Breast epithelium (tissue), 4 donors: ENCODE data around the gene PURB. TPM values are rescaled to one million over a fixed set of nuclear protein-coding genes. Genes with fewer than 3 reads are reported as not detected.

Experiments
- DNase-seq, 2 donors: peaks; one replicate each; pipeline ENCODE4 v3.0.0-alpha.2; 2019; ENCODE audit warnings: low spot score in 2 of 2
- H3K27ac ChIP-seq, 2 donors: fragments of 200-600 bp; sonication (generic) in 1 of 2; one replicate each; pipeline ENCODE4 v1.5.1; 2016 to 2019; ENCODE audit warnings: mild to moderate bottlenecking in 1 of 2
- H3K27me3 ChIP-seq, 2 donors: fragments of 200-600 bp; sonication (generic) in 1 of 2; one replicate each; pipeline versions ENCODE4 v1.5.1 to v1.6.0; 2017 to 2019; ENCODE audit warnings: control low read depth in 1 of 2, mild to moderate bottlenecking in 1 of 2
- H3K36me3 ChIP-seq: fragments of 200-600 bp; one replicate; pipeline ENCODE4 v1.5.1; 2019
- H3K4me1 ChIP-seq, 2 donors: fragments of 200-600 bp; sonication (generic); one replicate each; pipeline ENCODE4 v1.5.1; 2016 to 2019; ENCODE audit warnings: control low read depth in 1 of 2
- H3K4me3 ChIP-seq, 3 donors: fragments of 200-600 bp; sonication (generic); 1 replicate in 2 of 3; 2 replicates in 1 of 3; pipeline ENCODE4 v1.5.1; 2016 to 2019; ENCODE audit warnings: mild to moderate bottlenecking in 3 of 3, moderate library complexity in 2 of 3
- H3K9me3 ChIP-seq, 2 donors: fragments of 200-600 bp; sonication (generic) in 1 of 2; one replicate each; pipeline ENCODE4 v1.5.1; 2016 to 2019; ENCODE audit warnings: control low read depth in 1 of 2
- CTCF ChIP-seq, 3 donors: fragments of 450-650 bp; IDR thresholded peaks; one replicate each; pipeline ENCODE4 v1.5.1; 2016 to 2017; ENCODE audit warnings: antibody characterized with exemption in 3 of 3, mild to moderate bottlenecking in 3 of 3, moderate library complexity in 3 of 3
- POLR2A ChIP-seq: fragments of 450-650 bp; IDR thresholded peaks from one replicate; pipeline ENCODE4 v1.6.1; 2016; ENCODE audit warnings: antibody characterized with exemption, mild to moderate bottlenecking, moderate library complexity
- POLR2AphosphoS5 ChIP-seq, 3 donors: sonication (generic); formaldehyde crosslinking; IDR thresholded peaks; one replicate each; pipeline ENCODE4 v1.6.1; 2017; ENCODE audit warnings: antibody characterized with exemption in 3 of 3
- intact Hi-C: fragments of 100-400 bp; cut with DNase I; formaldehyde crosslinking; loops from one replicate; pipeline ENCODE4 v1.15.1; 2023; ENCODE audit warnings: low total_unique reads
- total RNA-seq, 3 donors: library from RNA; depleted of rRNA; stranded (reverse); fragments of >200 nt; gene quantifications; one replicate each; pipeline ENCODE4 v1.1.0, GENCODE V29; 2016

The PURB gene
- total RNA-seq, 3 donors from 2014 or later: 22.7 to 27.2 (median 24.9) TPM

- Histone ChIP-seq H3K27ac (peak overlapping the region; percentile 75 to 85), H3K4me3 (no peak overlapping the region), H3K9me3 (no peaks in the 10 kb centered on the region), H3K4me1 (peaks cover 9% of the 10 kb centered on the region in 2 donors), H3K36me3 (no peaks in the 10 kb centered on the region), H3K27me3 (no peaks in the 10 kb centered on the region)
- TF ChIP-seq CTCF (IDR thresholded peaks at IDR 0.05) (no peak), POLR2A (no peak), POLR2AphosphoS5 (IDR thresholded peaks at IDR 0.05) (no peak)
- intact Hi-C loops: loop anchor here (5.0 kb wide), 1 partner anchor 316 kb away; no protein-coding TSS in a partner anchor
- DNase-seq: peak; percentile 62 to 65
These were observed 27.5 kb upstream of the PURB start for GRCh38 chr7:44912775-44913347.

- no peak for TF ChIP-seq CTCF (IDR thresholded peaks at IDR 0.05)
- no peak for TF ChIP-seq POLR2A
- no peak for TF ChIP-seq POLR2AphosphoS5 (IDR thresholded peaks at IDR 0.05)
- no peaks in the 10 kb centered on the region for H3K36me3 ChIP-seq
- H3K9me3 ChIP-seq: no peaks in the 10 kb centered on the region
- no peak for DNase-seq
- peaks cover 9% of the 10 kb centered on the region in 2 donors for H3K4me1 ChIP-seq
- no peaks in the 10 kb centered on the region for H3K27me3 ChIP-seq
- peak overlapping the region; percentile 75 to 83 for H3K27ac ChIP-seq
- intact Hi-C loops: loop anchor here (5.0 kb wide), 1 partner anchor 315 kb away; no protein-coding TSS in a partner anchor
- no peak overlapping the region for H3K4me3 ChIP-seq
These were observed 26.6 kb upstream of the PURB start for GRCh38 chr7:44911911-44912310.

- no peak overlapping the region for H3K4me3 ChIP-seq
- TF ChIP-seq POLR2AphosphoS5 (IDR thresholded peaks at IDR 0.05) (no peak), POLR2A (no peak), CTCF (IDR thresholded peaks at IDR 0.05) (no peak)
- no peaks in the 10 kb centered on the region for H3K27me3 ChIP-seq
- intact Hi-C loops: loop anchor here (5.0 kb wide), 1 partner anchor 312 kb away; no protein-coding TSS in a partner anchor
- H3K4me1 ChIP-seq: peaks cover 9% of the 10 kb centered on the region in 2 donors
- no peak overlapping the region for H3K27ac ChIP-seq
- H3K36me3 ChIP-seq: no peaks in the 10 kb centered on the region
- no peak for DNase-seq
- no peaks in the 10 kb centered on the region for H3K9me3 ChIP-seq
These were observed 24.5 kb upstream of the PURB start for GRCh38 chr7:44909596-44910389.

- Histone ChIP-seq H3K9me3 (no peaks in the 10 kb centered on the region), H3K4me3 (no peak overlapping the region), H3K27ac (no peak overlapping the region), H3K4me1 (peaks cover 0 to under 1% of the 10 kb centered on the region in 2 donors), H3K27me3 (no peaks in the 10 kb centered on the region), H3K36me3 (no peaks in the 10 kb centered on the region)
- intact Hi-C loops: no loop called here
- no peak for TF ChIP-seq POLR2AphosphoS5 (IDR thresholded peaks at IDR 0.05)
- no peak for DNase-seq
These were observed 21.6 kb upstream of the PURB start for GRCh38 chr7:44906965-44907364.

- Histone ChIP-seq H3K27ac (no peak overlapping the region), H3K27me3 (no peaks in the 10 kb centered on the region), H3K4me1 (no peaks in the 10 kb centered on the region), H3K9me3 (no peaks in the 10 kb centered on the region), H3K36me3 (no peaks in the 10 kb centered on the region), H3K4me3 (no peak overlapping the region)
- intact Hi-C loops: no loop called here
- no peak for TF ChIP-seq POLR2AphosphoS5 (IDR thresholded peaks at IDR 0.05)
- no peak for TF ChIP-seq CTCF (IDR thresholded peaks at IDR 0.05)
- TF ChIP-seq POLR2A: no peak
- DNase-seq: no peak
These were observed 19.8 kb upstream of the PURB start for GRCh38 chr7:44905002-44905635.
